Pulmonary artery endothelial cell (primary cell): ENCODE results near the gene PCDHA11. TPM values are rescaled to one million over a fixed set of nuclear protein-coding genes. Genes with fewer than 3 reads are reported as not detected.
"Not testable (repeated sequence)": the region's sequence is repeated elsewhere in the genome, so short reads cannot be mapped to it uniquely, and the experiment has no call there.

ENCODE experiments used
- DNase-seq: peaks from one replicate; pipeline ENCODE4 v3.0.0-alpha.2; 2011; ENCODE audit warnings: low read depth, low spot score
- total RNA-seq: library from RNA; depleted of rRNA; stranded (reverse); fragments of >200 nt; gene quantifications from 2 replicates; pipeline ENCODE4 v1.2.3, GENCODE V29; 2014

Gene PCDHA11
- total RNA-seq, 1 donor from 2014 or later, result 0.07 TPM

- DNase-seq, result not testable (repeated sequence)
Observed at GRCh38 chr5:140848139-140849102, 20.3 kb upstream of the PCDHA11 start, which contains the start of gene PCDHA9. TSS of gene PCDHA9 (plus strand) at chr5:140848382. CDS start at chr5:140848496, 114 bp downstream.

- not testable (repeated sequence) for DNase-seq
Observed at GRCh38 chr5:140849831-140850634, 18.7 kb upstream of the PCDHA11 start.

- no peak for DNase-seq
Observed at GRCh38 chr5:140855772-140856674, 12.7 kb upstream of the PCDHA11 start, which contains the start of gene PCDHA10. TSS of gene PCDHA10 (plus strand) at chr5:140855897. CDS start at chr5:140856049, 152 bp downstream.

GRCh38 chr5:140857177-140857986, 11.4 kb upstream of the PCDHA11 start:
- no peak for DNase-seq

GRCh38 chr5:140857987-140858240, 10.8 kb upstream of the PCDHA11 start:
- no peak for DNase-seq

- DNase-seq, result no peak
Observed at GRCh38 chr5:140862441-140863295, 6.1 kb upstream of the PCDHA11 start.

GRCh38 chr5:140869555-140869886, 764 bp downstream of the PCDHA11 start:
- DNase-seq, result no peak

- DNase-seq, result no peak
Observed at GRCh38 chr5:140870221-140871201, 1.8 kb downstream of the PCDHA11 start.

- no peak for DNase-seq
Observed at GRCh38 chr5:140875085-140876065, 6.6 kb downstream of the PCDHA11 start, which contains the start of gene PCDHA12. TSS of gene PCDHA12 (plus strand) at chr5:140875308. CDS start at chr5:140875473, 165 bp downstream.

GRCh38 chr5:140876541-140877261, 7.9 kb downstream of the PCDHA11 start:
- not testable (repeated sequence) for DNase-seq

- DNase-seq, result no peak
Observed at GRCh38 chr5:140877262-140877581, 8.5 kb downstream of the PCDHA11 start.

- DNase-seq, result no peak
Observed at GRCh38 chr5:140881889-140882590, 13.3 kb downstream of the PCDHA11 start, which contains the start of gene PCDHA13. TSS of gene PCDHA13 (plus strand) at chr5:140882124. CDS start at chr5:140882269, 145 bp downstream.

GRCh38 chr5:140882591-140882899, 13.8 kb downstream of the PCDHA11 start:
- no peak for DNase-seq

- DNase-seq, result no peak
Observed at GRCh38 chr5:140883373-140883772, 14.6 kb downstream of the PCDHA11 start.

- DNase-seq, result no peak
Observed at GRCh38 chr5:140883927-140884697, 15.4 kb downstream of the PCDHA11 start.
